OCI-LY3 (cell line): ENCODE results near the gene SAA1.

ENCODE experiments used
- H2AFZ ChIP-seq: fragments of 200-600, 300-600 bp; shearing (Covaris generic); 2 replicates; pipeline ENCODE4 v1.6.0; 2014; ENCODE audit warnings: antibody characterized with exemption, low read depth, low read length
- H3K27ac ChIP-seq: fragments of 200-600, 300-600 bp; sonication (generic); 2 replicates; pipeline ENCODE4 v1.5.1; 2014; ENCODE audit warnings: mild to moderate bottlenecking, low read length, moderate library complexity, mixed read lengths
- H3K27me3 ChIP-seq: fragments of 200-600, 300-600 bp; sonication (generic); 2 replicates; pipeline ENCODE4 v1.6.1; 2014; ENCODE audit warnings: low read depth, low read length, mixed read lengths
- H3K36me3 ChIP-seq: fragments of 200-600, 300-600 bp; sonication (generic); replicated peaks from 2 replicates; pipeline ENCODE3; 2014; ENCODE audit warnings: low read depth, low read length, mixed read lengths
- H3K4me1 ChIP-seq: fragments of 300-600, 200-600 bp; sonication (generic); 2 replicates; pipeline ENCODE4 v1.6.1; 2014; ENCODE audit warnings: low read length, mixed read lengths
- H3K4me2 ChIP-seq: fragments of 200-600, 300-600 bp; sonication (generic); 2 replicates; pipeline ENCODE4 v1.6.1; 2014; ENCODE audit warnings: low read length, mixed read lengths
- H3K4me3 ChIP-seq: fragments of 300-600, 200-600 bp; sonication (generic); 2 replicates; pipeline ENCODE4 v1.5.1; 2014; ENCODE audit warnings: antibody characterized with exemption, mild to moderate bottlenecking, low read length, moderate library complexity
- H3K79me2 ChIP-seq: fragments of 300-600, 200-600 bp; shearing (Covaris generic); 2 replicates; pipeline ENCODE4 v1.6.1; 2014; ENCODE audit warnings: mild to moderate bottlenecking, low read length, mixed read lengths
- H3K9ac ChIP-seq: fragments of 300-600, 200-600 bp; shearing (Covaris generic); 2 replicates; pipeline ENCODE4 v1.6.0; 2014; ENCODE audit warnings: mild to moderate bottlenecking, low read length, moderate library complexity
- H3K9me3 ChIP-seq: fragments of 200-600, 300-600 bp; shearing (Covaris generic); 2 replicates; pipeline ENCODE4 v1.6.1; 2014; ENCODE audit warnings: low read length, mixed read lengths; ENCODE audit not compliant: insufficient read depth
- H4K20me1 ChIP-seq: fragments of 200-600, 300-600 bp; sonication (generic); 2 replicates; pipeline ENCODE4 v1.6.1; 2016; ENCODE audit warnings: low read length, mixed read lengths; ENCODE audit not compliant: insufficient read depth
- CTCF ChIP-seq: fragments of 200-600, 300-600 bp; sonication (generic); IDR thresholded peaks from 2 replicates; pipeline ENCODE4 v1.5.1; 2014; ENCODE audit warnings: antibody characterized with exemption, low read length, low read depth
- EZH2phosphoT487 ChIP-seq: fragments of 200-600 bp; shearing (Covaris generic); IDR thresholded peaks from 2 replicates; pipeline ENCODE4 v1.6.1; 2018; ENCODE audit warnings: antibody characterized with exemption, mixed run types, low read depth

The SAA1 gene

GRCh38 chr11:18265949-18266348 lies at the start of gene SAA1:
Gene SAA1, plus strand, starts transcription at chr11:18266264. Its CDS starts 624 bp downstream, at chr11:18266888.
- Histone ChIP-seq H3K9ac (no peak within 1 kb of the TSS), H3K4me1 (peaks cover 32% of the 10 kb centered on the region), H3K4me2 (no peak within 1 kb of the TSS), H3K27me3 (peaks cover 15% of the 10 kb centered on the region), H3K79me2 (no peaks in the 10 kb centered on the region), H3K27ac (no peak within 1 kb of the TSS), H2AFZ (no peak within 1 kb of the TSS), H3K36me3 (no peaks in the 10 kb centered on the region), H3K4me3 (no peak within 1 kb of the TSS), H3K9me3 (no peaks in the 10 kb centered on the region), H4K20me1 (peaks cover 4% of the 10 kb centered on the region; the same call in 1 of the 2 replicates)
- TF ChIP-seq EZH2phosphoT487 (no peak), CTCF (no peak)

GRCh38 chr11:18221274-18221876 lies 44.7 kb upstream of the SAA1 start:
- Histone ChIP-seq H3K27ac (no peak overlapping the region), H3K4me1 (peaks cover 4% of the 10 kb centered on the region), H3K79me2 (no peaks in the 10 kb centered on the region), H3K9me3 (no peaks in the 10 kb centered on the region), H3K9ac (no peak overlapping the region), H4K20me1 (no peaks in the 10 kb centered on the region), H3K4me3 (no peak overlapping the region), H2AFZ (no peak overlapping the region), H3K27me3 (no peaks in the 10 kb centered on the region), H3K36me3 (no peaks in the 10 kb centered on the region), H3K4me2 (no peak overlapping the region)
- TF ChIP-seq CTCF (no peak), EZH2phosphoT487 (no peak)

- H3K9me3 ChIP-seq: no peaks in the 10 kb centered on the region
- H3K36me3 ChIP-seq: no peaks in the 10 kb centered on the region
- no peaks in the 10 kb centered on the region for H3K79me2 ChIP-seq
- H3K27ac ChIP-seq: no peak overlapping the region
- H3K27me3 ChIP-seq: no peaks in the 10 kb centered on the region
- no peak for TF ChIP-seq CTCF
- TF ChIP-seq EZH2phosphoT487: no peak
- H3K4me3 ChIP-seq: no peak overlapping the region
- H3K4me2 ChIP-seq: no peak overlapping the region
- H3K9ac ChIP-seq: no peak overlapping the region
- H2AFZ ChIP-seq: no peak overlapping the region
- H4K20me1 ChIP-seq: no peaks in the 10 kb centered on the region
- peaks cover 11% of the 10 kb centered on the region for H3K4me1 ChIP-seq
These were observed 43.1 kb upstream of the SAA1 start for GRCh38 chr11:18222814-18223421.

- Histone ChIP-seq H3K9me3 (no peaks in the 10 kb centered on the region), H3K9ac (no peak overlapping the region), H4K20me1 (no peaks in the 10 kb centered on the region), H3K27me3 (no peaks in the 10 kb centered on the region), H2AFZ (no peak overlapping the region), H3K4me1 (peaks cover 17% of the 10 kb centered on the region), H3K36me3 (no peaks in the 10 kb centered on the region), H3K4me3 (no peak overlapping the region), H3K4me2 (no peak overlapping the region), H3K79me2 (no peaks in the 10 kb centered on the region), H3K27ac (no peak overlapping the region)
- TF ChIP-seq CTCF: no peak
- no peak for TF ChIP-seq EZH2phosphoT487
These were observed 42.3 kb upstream of the SAA1 start for GRCh38 chr11:18223591-18224387.
